SK-N-MC (cell line): ENCODE results near the gene RITA1.

Experiments used
- EZH2 ChIP-seq: fragments of 200-600 bp; sonication (generic); IDR thresholded peaks from one replicate; pipeline ENCODE4 v1.6.1; 2017; ENCODE audit warnings: antibody characterized with exemption
- FOXP2 ChIP-seq: optimal IDR thresholded peaks from 2 replicates; pipeline ENCODE3; 2011; ENCODE audit warnings: mild to moderate bottlenecking, moderate library complexity; ENCODE audit not compliant: insufficient read depth; ENCODE audit errors: extremely low read length, control extremely low read depth
- POLR2AphosphoS5 ChIP-seq: IDR thresholded peaks from 2 replicates; pipeline ENCODE4 v1.6.1; 2012; ENCODE audit warnings: mild to moderate bottlenecking, low read depth, low read length, borderline replicate concordance

DNA sequence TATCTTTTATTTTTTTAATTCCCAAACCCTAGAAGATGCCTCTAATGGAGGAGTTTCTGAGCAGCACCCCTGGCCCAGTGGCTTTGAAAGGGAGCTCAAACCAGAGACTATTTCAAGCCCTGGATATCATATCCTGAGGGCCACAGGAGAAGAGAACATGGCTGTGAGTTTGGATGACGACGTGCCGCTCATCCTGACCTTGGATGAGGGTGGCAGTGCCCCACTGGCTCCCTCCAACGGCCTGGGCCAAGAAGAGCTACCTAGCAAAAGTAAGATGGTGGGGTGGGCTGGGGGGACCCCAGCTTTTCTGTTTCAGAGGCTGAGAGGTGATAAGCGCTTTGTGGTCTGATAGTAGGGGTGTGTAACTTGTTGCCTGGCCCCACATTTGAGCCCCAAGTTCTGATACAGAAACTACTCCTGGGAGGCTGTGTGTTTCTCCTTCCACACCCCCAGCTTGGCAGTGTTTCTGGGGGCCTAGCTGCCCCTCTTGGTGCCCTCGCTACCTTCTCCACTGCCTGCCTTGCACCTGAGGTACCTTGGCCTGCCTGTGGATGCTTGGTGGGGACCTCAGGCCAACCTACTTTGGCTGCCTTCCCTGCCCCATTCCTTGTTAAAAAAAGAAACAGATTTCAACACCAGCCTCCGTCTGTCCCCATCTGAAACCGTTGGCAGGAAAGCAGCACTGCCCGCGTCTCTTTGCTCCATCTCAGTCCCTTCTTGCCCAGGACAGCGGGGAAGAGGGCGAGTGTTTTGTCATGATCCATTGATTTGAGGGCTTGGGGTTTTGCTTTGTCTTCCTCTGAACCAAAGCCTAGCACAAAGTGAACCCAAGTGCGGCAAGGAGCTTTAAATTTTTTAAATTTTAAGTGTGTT, 41.4 kb downstream of the RITA1 start:
- TF ChIP-seq EZH2: no peak
- no peak for TF ChIP-seq POLR2AphosphoS5
- no peak for TF ChIP-seq FOXP2
